CD14-positive monocyte (primary cell): ENCODE measurements around the gene PTGDS. TPM values are rescaled to one million over a fixed set of nuclear protein-coding genes. Genes with fewer than 3 reads are reported as not detected.

ENCODE experiments used
- DNase-seq, 3 donors: peaks; one replicate each; pipeline ENCODE4 v3.0.0-alpha.2; 2011 to 2022
- H2AFZ ChIP-seq: 2 replicates; pipeline ENCODE4 v1.6.0; 2012; ENCODE audit warnings: mild to moderate bottlenecking, low read depth, low read length, inconsistent platforms; ENCODE audit not compliant: insufficient read depth, poor library complexity, severe bottlenecking
- H3K27ac ChIP-seq, 2 donors: 1 replicate in 1 of 2; 2 replicates in 1 of 2; pipeline ENCODE4 v1.5.1; 2012 to 2013; ENCODE audit warnings: low read length in 2 of 2, control low read depth in 1 of 2, inconsistent platforms in 1 of 2, low read depth in 1 of 2, mild to moderate bottlenecking in 1 of 2
- H3K27me3 ChIP-seq, 2 donors: one replicate each; pipeline versions ENCODE4 v1.6.0 to v1.6.1; 2011 to 2013; ENCODE audit warnings: low read length in 2 of 2; ENCODE audit not compliant: control insufficient read depth in 2 of 2, insufficient read depth in 2 of 2
- H3K36me3 ChIP-seq, 2 donors: replicated peaks in 1 of 2; 1 replicate in 1 of 2; 2 replicates in 1 of 2; pipeline versions ENCODE4 v1.5.1 to v1.6.1; 2012 to 2013; ENCODE audit warnings: low read length in 2 of 2, control low read depth in 1 of 2, inconsistent platforms in 1 of 2, mild to moderate bottlenecking in 1 of 2; ENCODE audit not compliant: insufficient read depth in 2 of 2, control insufficient read depth in 1 of 2
- H3K4me1 ChIP-seq, 2 donors: 1 replicate in 1 of 2; 2 replicates in 1 of 2; pipeline versions ENCODE4 v1.5.1 to v1.6.1; 2012 to 2013; ENCODE audit warnings: low read length in 2 of 2, control low read depth in 1 of 2, inconsistent platforms in 1 of 2, mild to moderate bottlenecking in 1 of 2, moderate library complexity in 1 of 2; ENCODE audit not compliant: insufficient read depth in 2 of 2, control insufficient read depth in 1 of 2
- H3K4me2 ChIP-seq: replicated peaks from 2 replicates; pipeline ENCODE3; 2012; ENCODE audit warnings: low read length, moderate library complexity, mild to moderate bottlenecking; ENCODE audit not compliant: poor library complexity, severe bottlenecking; ENCODE audit errors: extremely low read depth
- H3K4me3 ChIP-seq, 3 experiments: fragments of 200-600 bp in 1 of 3; sonication (generic) in 1 of 3; replicated peaks in 1 of 3; 1 replicate in 2 of 3; 2 replicates in 1 of 3; pipeline ENCODE4 v1.5.1; 2011 to 2013; ENCODE audit warnings: low read length in 3 of 3, mild to moderate bottlenecking in 3 of 3, control low read depth in 2 of 3, low read depth in 2 of 3, inconsistent platforms in 1 of 3, moderate library complexity in 1 of 3
- H3K79me2 ChIP-seq: 2 replicates; pipeline ENCODE4 v1.6.0; 2012; ENCODE audit warnings: mild to moderate bottlenecking, control low read depth, inconsistent platforms, low read length, moderate library complexity; ENCODE audit not compliant: insufficient read depth
- H3K9ac ChIP-seq: 2 replicates; pipeline ENCODE4 v1.6.0; 2017; ENCODE audit warnings: low read length, mild to moderate bottlenecking; ENCODE audit not compliant: insufficient read depth, poor library complexity, severe bottlenecking
- H3K9me3 ChIP-seq, 2 donors: replicated peaks in 1 of 2; 1 replicate in 1 of 2; 2 replicates in 1 of 2; pipeline versions ENCODE4 v1.5.1 to v1.6.1; 2012 to 2013; ENCODE audit warnings: low read length in 2 of 2, control low read depth in 1 of 2; ENCODE audit not compliant: control insufficient read depth in 1 of 2, insufficient read depth in 1 of 2
- H4K20me1 ChIP-seq: 2 replicates; pipeline ENCODE4 v1.6.0; 2012; ENCODE audit warnings: mild to moderate bottlenecking, low read length, control low read depth, moderate library complexity; ENCODE audit not compliant: insufficient read depth
- H3K27ac Mint-ChIP-seq, 7 donors: one replicate each; pipeline ENCODE4 v1.8.0; 2020; ENCODE audit warnings: mild to moderate bottlenecking in 7 of 7, mixed read lengths in 7 of 7, moderate library complexity in 6 of 7, inconsistent platforms in 2 of 7
- H3K27me3 Mint-ChIP-seq, 3 donors: one replicate each; pipeline ENCODE4 v1.8.0; 2021 to 2022; ENCODE audit warnings: low read depth in 3 of 3, mild to moderate bottlenecking in 3 of 3, mixed read lengths in 3 of 3, moderate library complexity in 3 of 3, inconsistent platforms in 1 of 3
- H3K36me3 Mint-ChIP-seq, 2 donors: one replicate each; pipeline ENCODE4 v1.8.0; 2020; ENCODE audit warnings: mixed read lengths in 2 of 2, inconsistent platforms in 1 of 2, mild to moderate bottlenecking in 1 of 2
- H3K4me1 Mint-ChIP-seq: one replicate; pipeline ENCODE4 v1.8.0; 2020; ENCODE audit warnings: mild to moderate bottlenecking, mixed read lengths
- H3K4me3 Mint-ChIP-seq, 2 donors: one replicate each; pipeline ENCODE4 v1.8.0; 2020; ENCODE audit warnings: mild to moderate bottlenecking in 2 of 2, mixed read lengths in 2 of 2, moderate library complexity in 1 of 2
- H3K9me3 Mint-ChIP-seq, 7 donors: one replicate each; pipeline ENCODE4 v1.8.0; 2020 to 2022; ENCODE audit warnings: mixed read lengths in 7 of 7, mild to moderate bottlenecking in 6 of 7, moderate library complexity in 6 of 7, inconsistent platforms in 2 of 7
- WGBS: methylation state at CpG from one replicate; pipeline ENCODE4 v1.1.5; 2013; ENCODE audit warnings: missing lambda C conversion rate; ENCODE audit not compliant: insufficient coverage; 5-methylcytosine and 5-hydroxymethylcytosine counted together
- intact Hi-C, 2 donors: fragments of 100-400 bp; cut with micrococcal nuclease; formaldehyde crosslinking; loops; one replicate each; pipeline versions ENCODE4 v1.15.0 to v1.15.1; 2023
- polyA plus RNA-seq, 3 donors: library from polyadenylated mRNA; depleted of rRNA in 1 of 3; unstranded in 2 of 3; stranded (reverse) in 1 of 3; fragments of 300-500 nt in 2 of 3; fragments of >200 nt in 1 of 3; fragmentation: Illumina TruSeq in 2 of 3; gene quantifications; 1 replicate in 2 of 3; 2 replicates in 1 of 3; pipeline ENCODE4 v1.2.3, GENCODE V29; 2012 to 2021
- TF ChIP-seq, protein P1 (sequence below): fragments of 200-600 bp; IDR thresholded peaks from one replicate; pipeline ENCODE4 v1.8.0; 2022; ENCODE audit warnings: antibody characterized with exemption, mild to moderate bottlenecking

PTGDS gene
- polyA plus RNA-seq, 3 donors: 0.34 to 1.5 TPM; not detected in 1

DNA sequence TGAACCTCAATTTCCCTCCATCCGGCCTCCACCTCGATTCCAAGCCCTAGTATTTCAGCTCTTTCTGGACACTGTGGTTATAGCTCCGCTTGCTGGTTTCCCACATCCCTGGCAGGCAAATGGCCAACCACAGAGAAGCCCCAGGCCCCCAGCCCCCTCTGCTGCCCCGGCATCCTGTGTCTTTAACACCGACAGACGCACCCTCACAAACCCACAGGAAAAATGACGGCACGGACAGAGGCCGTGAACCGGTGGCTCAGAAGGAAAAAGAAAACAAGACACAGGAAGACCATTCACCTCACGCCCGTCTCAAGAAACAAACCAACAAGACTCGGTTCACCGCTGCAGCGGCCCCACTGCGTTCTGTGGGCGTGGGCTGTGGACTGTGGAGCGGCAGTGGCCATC is 20.5 kb downstream of the PTGDS start:
- Histone ChIP-seq H3K4me3 (no peak overlapping the region), H3K79me2 (peaks cover 16% of the 10 kb centered on the region), H4K20me1 (peaks cover 27% of the 10 kb centered on the region), H3K4me1 (peaks cover 76 to 90% of the 10 kb centered on the region in 2 donors), H3K4me2 (no peak overlapping the region), H3K27ac (no peak overlapping the region), H3K27me3 (peaks cover 0 to 41% of the 10 kb centered on the region in 2 donors), H3K9ac (no peak overlapping the region), H3K9me3 (no peaks in the 10 kb centered on the region), H2AFZ (peak overlapping the region; percentile 22), H3K36me3 (peaks cover 6 to 9% of the 10 kb centered on the region in 2 donors)
- peaks cover 23 to 50% (median 39%) of the 10 kb centered on the region in 3 donors for H3K27me3 Mint-ChIP-seq
- no peak for DNase-seq
- TF ChIP-seq, protein P1, sequence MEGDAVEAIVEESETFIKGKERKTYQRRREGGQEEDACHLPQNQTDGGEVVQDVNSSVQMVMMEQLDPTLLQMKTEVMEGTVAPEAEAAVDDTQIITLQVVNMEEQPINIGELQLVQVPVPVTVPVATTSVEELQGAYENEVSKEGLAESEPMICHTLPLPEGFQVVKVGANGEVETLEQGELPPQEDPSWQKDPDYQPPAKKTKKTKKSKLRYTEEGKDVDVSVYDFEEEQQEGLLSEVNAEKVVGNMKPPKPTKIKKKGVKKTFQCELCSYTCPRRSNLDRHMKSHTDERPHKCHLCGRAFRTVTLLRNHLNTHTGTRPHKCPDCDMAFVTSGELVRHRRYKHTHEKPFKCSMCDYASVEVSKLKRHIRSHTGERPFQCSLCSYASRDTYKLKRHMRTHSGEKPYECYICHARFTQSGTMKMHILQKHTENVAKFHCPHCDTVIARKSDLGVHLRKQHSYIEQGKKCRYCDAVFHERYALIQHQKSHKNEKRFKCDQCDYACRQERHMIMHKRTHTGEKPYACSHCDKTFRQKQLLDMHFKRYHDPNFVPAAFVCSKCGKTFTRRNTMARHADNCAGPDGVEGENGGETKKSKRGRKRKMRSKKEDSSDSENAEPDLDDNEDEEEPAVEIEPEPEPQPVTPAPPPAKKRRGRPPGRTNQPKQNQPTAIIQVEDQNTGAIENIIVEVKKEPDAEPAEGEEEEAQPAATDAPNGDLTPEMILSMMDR: no peak
- H3K4me1 Mint-ChIP-seq: peaks cover 70% of the 10 kb centered on the region
- WGBS: 11% methylated on average over 9 of the region's 18 CpGs
- peaks cover 10 to 12% of the 10 kb centered on the region in 2 donors for H3K36me3 Mint-ChIP-seq
- H3K27ac Mint-ChIP-seq: peak overlapping the region in 2 of 7 donors; percentile 18 to 25
- H3K9me3 Mint-ChIP-seq: peaks cover 0 to 7% (median 0%) of the 10 kb centered on the region in 7 donors
- H3K4me3 Mint-ChIP-seq: peak overlapping the region; percentile 32 to 67
- intact Hi-C loops: loop anchor here in 1 of 2 donors (5.0 kb wide), 1 partner anchor 34 kb away; the partner anchor contains the start of gene FUT7

DNA sequence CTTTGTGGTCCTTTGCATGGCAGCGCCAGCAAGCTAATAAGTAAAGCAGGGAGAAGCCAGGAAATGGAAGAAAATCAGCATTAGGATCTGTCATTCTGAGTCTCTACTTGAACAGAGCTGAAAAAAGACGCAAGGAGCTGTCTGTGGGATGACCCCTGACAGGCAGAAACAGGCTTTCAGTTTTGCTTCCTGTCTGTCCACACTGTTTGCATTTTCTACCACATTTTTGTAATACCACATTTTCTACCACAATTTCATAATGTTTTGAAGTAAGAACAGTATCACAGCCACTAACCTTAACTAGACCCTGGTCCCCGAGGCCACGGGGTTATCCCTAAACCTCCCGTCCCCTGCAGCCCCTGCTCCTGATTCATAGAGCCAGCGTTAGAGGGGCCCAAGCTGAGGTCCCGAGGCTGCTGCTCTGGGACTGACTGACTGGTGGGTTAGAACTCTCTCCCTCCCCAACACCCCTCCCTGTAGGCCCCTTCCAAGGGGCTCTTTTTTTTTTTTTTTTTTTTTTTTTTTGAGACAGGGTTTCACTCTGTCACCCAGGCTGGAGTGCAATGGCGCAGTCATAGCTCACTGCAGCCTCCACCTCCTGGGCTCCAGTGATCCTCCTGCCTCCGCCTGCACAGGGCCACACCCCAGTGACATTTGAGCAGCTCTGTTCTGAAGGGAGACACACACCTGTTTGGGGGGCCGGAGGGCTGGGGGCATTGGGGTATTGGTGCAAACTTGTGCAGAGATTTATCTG is 23.1 kb downstream of the PTGDS start:
- Mint-ChIP-seq H3K4me3 (peak overlapping the region; percentile 70 to 83), H3K36me3 (peaks cover 0 to 2% of the 10 kb centered on the region in 2 donors), H3K9me3 (peaks cover 3 to 10% (median 7%) of the 10 kb centered on the region in 7 donors), H3K27ac (peak overlapping the region; percentile 90 to 97 (median 95)), H3K27me3 (peaks cover 19 to 33% (median 26%) of the 10 kb centered on the region in 3 donors), H3K4me1 (peaks cover 57% of the 10 kb centered on the region)
- WGBS: 17% methylated on average over 6 of the region's 10 CpGs
- Histone ChIP-seq H3K27ac (peak overlapping the region; percentile 62 to 83), H3K4me1 (peaks cover 64 to 69% of the 10 kb centered on the region in 2 donors), H3K27me3 (peaks cover 0 to 27% of the 10 kb centered on the region in 2 donors), H2AFZ (peak overlapping the region; percentile 63), H4K20me1 (peaks cover 6% of the 10 kb centered on the region), H3K4me3 (peak overlapping the region in 1 of 3 experiments; percentile 59), H3K9me3 (peaks cover 0 to 9% of the 10 kb centered on the region in 2 donors), H3K79me2 (no peaks in the 10 kb centered on the region), H3K4me2 (peak overlapping the region; percentile 70), H3K36me3 (no peaks in the 10 kb centered on the region), H3K9ac (no peak overlapping the region)
- intact Hi-C loops: no loop called here
- DNase-seq: peak; percentile 56 to 74 (median 58)
- TF ChIP-seq, protein P1: no peak
